CD14-positive monocyte (primary cell): ENCODE data around the gene B4GALT1. TPM values are rescaled to one million over a fixed set of nuclear protein-coding genes. Genes with fewer than 3 reads are reported as not detected.

Experiments used
- DNase-seq, 3 donors: peaks; one replicate each; pipeline ENCODE4 v3.0.0-alpha.2; 2011 to 2022
- H2AFZ ChIP-seq: 2 replicates; pipeline ENCODE4 v1.6.0; 2012; ENCODE audit warnings: mild to moderate bottlenecking, low read depth, low read length, inconsistent platforms; ENCODE audit not compliant: insufficient read depth, poor library complexity, severe bottlenecking
- H3K27ac ChIP-seq, 2 donors: 1 replicate in 1 of 2; 2 replicates in 1 of 2; pipeline ENCODE4 v1.5.1; 2012 to 2013; ENCODE audit warnings: low read length in 2 of 2, control low read depth in 1 of 2, inconsistent platforms in 1 of 2, low read depth in 1 of 2, mild to moderate bottlenecking in 1 of 2
- H3K27me3 ChIP-seq, 2 donors: one replicate each; pipeline versions ENCODE4 v1.6.0 to v1.6.1; 2011 to 2013; ENCODE audit warnings: low read length in 2 of 2; ENCODE audit not compliant: control insufficient read depth in 2 of 2, insufficient read depth in 2 of 2
- H3K36me3 ChIP-seq, 2 donors: replicated peaks in 1 of 2; 1 replicate in 1 of 2; 2 replicates in 1 of 2; pipeline versions ENCODE4 v1.5.1 to v1.6.1; 2012 to 2013; ENCODE audit warnings: low read length in 2 of 2, control low read depth in 1 of 2, inconsistent platforms in 1 of 2, mild to moderate bottlenecking in 1 of 2; ENCODE audit not compliant: insufficient read depth in 2 of 2, control insufficient read depth in 1 of 2
- H3K4me1 ChIP-seq, 2 donors: 1 replicate in 1 of 2; 2 replicates in 1 of 2; pipeline versions ENCODE4 v1.5.1 to v1.6.1; 2012 to 2013; ENCODE audit warnings: low read length in 2 of 2, control low read depth in 1 of 2, inconsistent platforms in 1 of 2, mild to moderate bottlenecking in 1 of 2, moderate library complexity in 1 of 2; ENCODE audit not compliant: insufficient read depth in 2 of 2, control insufficient read depth in 1 of 2
- H3K4me2 ChIP-seq: replicated peaks from 2 replicates; pipeline ENCODE3; 2012; ENCODE audit warnings: low read length, moderate library complexity, mild to moderate bottlenecking; ENCODE audit not compliant: poor library complexity, severe bottlenecking; ENCODE audit errors: extremely low read depth
- H3K4me3 ChIP-seq, 3 experiments: fragments of 200-600 bp in 1 of 3; sonication (generic) in 1 of 3; replicated peaks in 1 of 3; 1 replicate in 2 of 3; 2 replicates in 1 of 3; pipeline ENCODE4 v1.5.1; 2011 to 2013; ENCODE audit warnings: low read length in 3 of 3, mild to moderate bottlenecking in 3 of 3, control low read depth in 2 of 3, low read depth in 2 of 3, inconsistent platforms in 1 of 3, moderate library complexity in 1 of 3
- H3K79me2 ChIP-seq: 2 replicates; pipeline ENCODE4 v1.6.0; 2012; ENCODE audit warnings: mild to moderate bottlenecking, control low read depth, inconsistent platforms, low read length, moderate library complexity; ENCODE audit not compliant: insufficient read depth
- H3K9ac ChIP-seq: 2 replicates; pipeline ENCODE4 v1.6.0; 2017; ENCODE audit warnings: low read length, mild to moderate bottlenecking; ENCODE audit not compliant: insufficient read depth, poor library complexity, severe bottlenecking
- H3K9me3 ChIP-seq, 2 donors: replicated peaks in 1 of 2; 1 replicate in 1 of 2; 2 replicates in 1 of 2; pipeline versions ENCODE4 v1.5.1 to v1.6.1; 2012 to 2013; ENCODE audit warnings: low read length in 2 of 2, control low read depth in 1 of 2; ENCODE audit not compliant: control insufficient read depth in 1 of 2, insufficient read depth in 1 of 2
- H4K20me1 ChIP-seq: 2 replicates; pipeline ENCODE4 v1.6.0; 2012; ENCODE audit warnings: mild to moderate bottlenecking, low read length, control low read depth, moderate library complexity; ENCODE audit not compliant: insufficient read depth
- H3K27ac Mint-ChIP-seq, 7 donors: one replicate each; pipeline ENCODE4 v1.8.0; 2020; ENCODE audit warnings: mild to moderate bottlenecking in 7 of 7, mixed read lengths in 7 of 7, moderate library complexity in 6 of 7, inconsistent platforms in 2 of 7
- H3K27me3 Mint-ChIP-seq, 3 donors: one replicate each; pipeline ENCODE4 v1.8.0; 2021 to 2022; ENCODE audit warnings: low read depth in 3 of 3, mild to moderate bottlenecking in 3 of 3, mixed read lengths in 3 of 3, moderate library complexity in 3 of 3, inconsistent platforms in 1 of 3
- H3K36me3 Mint-ChIP-seq, 2 donors: one replicate each; pipeline ENCODE4 v1.8.0; 2020; ENCODE audit warnings: mixed read lengths in 2 of 2, inconsistent platforms in 1 of 2, mild to moderate bottlenecking in 1 of 2
- H3K4me1 Mint-ChIP-seq: one replicate; pipeline ENCODE4 v1.8.0; 2020; ENCODE audit warnings: mild to moderate bottlenecking, mixed read lengths
- H3K4me3 Mint-ChIP-seq, 2 donors: one replicate each; pipeline ENCODE4 v1.8.0; 2020; ENCODE audit warnings: mild to moderate bottlenecking in 2 of 2, mixed read lengths in 2 of 2, moderate library complexity in 1 of 2
- H3K9me3 Mint-ChIP-seq, 7 donors: one replicate each; pipeline ENCODE4 v1.8.0; 2020 to 2022; ENCODE audit warnings: mixed read lengths in 7 of 7, mild to moderate bottlenecking in 6 of 7, moderate library complexity in 6 of 7, inconsistent platforms in 2 of 7
- WGBS: methylation state at CpG from one replicate; pipeline ENCODE4 v1.1.5; 2013; ENCODE audit warnings: missing lambda C conversion rate; ENCODE audit not compliant: insufficient coverage; 5-methylcytosine and 5-hydroxymethylcytosine counted together
- intact Hi-C, 2 donors: fragments of 100-400 bp; cut with micrococcal nuclease; formaldehyde crosslinking; loops; one replicate each; pipeline versions ENCODE4 v1.15.0 to v1.15.1; 2023
- polyA plus RNA-seq, 3 donors: library from polyadenylated mRNA; depleted of rRNA in 1 of 3; unstranded in 2 of 3; stranded (reverse) in 1 of 3; fragments of 300-500 nt in 2 of 3; fragments of >200 nt in 1 of 3; fragmentation: Illumina TruSeq in 2 of 3; gene quantifications; 1 replicate in 2 of 3; 2 replicates in 1 of 3; pipeline ENCODE4 v1.2.3, GENCODE V29; 2012 to 2021
- TF ChIP-seq, protein P1 (sequence below): fragments of 200-600 bp; IDR thresholded peaks from one replicate; pipeline ENCODE4 v1.8.0; 2022; ENCODE audit warnings: antibody characterized with exemption, mild to moderate bottlenecking

B4GALT1 gene
- polyA plus RNA-seq, 3 donors, result 27.6 to 53.7 (median 38.6) TPM

DNA sequence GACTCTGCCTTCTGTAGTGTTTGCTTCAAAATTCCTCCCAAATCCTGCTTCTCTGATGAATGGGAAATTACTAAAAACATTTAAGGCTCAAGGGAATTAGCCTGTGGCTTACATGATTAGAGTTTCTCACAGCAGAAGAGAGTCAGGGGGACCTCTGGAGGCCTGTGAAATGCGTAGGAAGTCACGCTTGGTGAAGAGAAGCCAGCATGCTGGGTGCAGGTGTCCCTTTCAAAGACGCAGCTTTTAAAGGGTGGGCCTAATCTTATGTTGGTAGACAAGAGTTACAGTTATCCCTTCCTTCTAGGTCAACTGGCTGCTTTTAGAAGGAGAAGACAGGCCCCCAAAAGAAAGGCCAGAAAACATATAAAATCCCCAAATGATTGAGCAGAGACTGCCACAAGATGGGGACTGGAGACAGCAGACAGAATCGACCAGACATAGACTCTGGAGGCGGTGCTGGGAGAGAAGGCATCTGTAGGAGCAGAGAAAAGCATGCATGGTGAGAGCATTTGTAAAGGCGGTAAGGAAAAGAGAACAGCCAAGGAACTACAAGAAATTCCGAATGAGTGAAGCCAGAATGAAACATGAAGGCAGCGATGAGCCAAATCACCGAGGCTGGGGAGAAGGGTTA lies 42.3 kb downstream of the B4GALT1 start:
- peaks cover 40 to 92% of the 10 kb centered on the region in 2 donors for H3K36me3 ChIP-seq
- H3K4me1 ChIP-seq, result peaks cover 10 to 21% of the 10 kb centered on the region in 2 donors
- H3K4me1 Mint-ChIP-seq, result peaks cover 22% of the 10 kb centered on the region
- peaks cover 70 to 88% of the 10 kb centered on the region in 2 donors for H3K36me3 Mint-ChIP-seq
- no peak overlapping the region for H3K9ac ChIP-seq
- no peak overlapping the region for H3K4me3 ChIP-seq
- H3K27me3 ChIP-seq, result no peaks in the 10 kb centered on the region
- peak overlapping the region in 6 of 7 donors; percentile 22 to 82 (median 52) for H3K27ac Mint-ChIP-seq
- peak overlapping the region in 1 of 2 donors; percentile 54 for H3K27ac ChIP-seq
- WGBS, result 88% methylated on average over 7 of the region's 9 CpGs
- TF ChIP-seq, protein P1, sequence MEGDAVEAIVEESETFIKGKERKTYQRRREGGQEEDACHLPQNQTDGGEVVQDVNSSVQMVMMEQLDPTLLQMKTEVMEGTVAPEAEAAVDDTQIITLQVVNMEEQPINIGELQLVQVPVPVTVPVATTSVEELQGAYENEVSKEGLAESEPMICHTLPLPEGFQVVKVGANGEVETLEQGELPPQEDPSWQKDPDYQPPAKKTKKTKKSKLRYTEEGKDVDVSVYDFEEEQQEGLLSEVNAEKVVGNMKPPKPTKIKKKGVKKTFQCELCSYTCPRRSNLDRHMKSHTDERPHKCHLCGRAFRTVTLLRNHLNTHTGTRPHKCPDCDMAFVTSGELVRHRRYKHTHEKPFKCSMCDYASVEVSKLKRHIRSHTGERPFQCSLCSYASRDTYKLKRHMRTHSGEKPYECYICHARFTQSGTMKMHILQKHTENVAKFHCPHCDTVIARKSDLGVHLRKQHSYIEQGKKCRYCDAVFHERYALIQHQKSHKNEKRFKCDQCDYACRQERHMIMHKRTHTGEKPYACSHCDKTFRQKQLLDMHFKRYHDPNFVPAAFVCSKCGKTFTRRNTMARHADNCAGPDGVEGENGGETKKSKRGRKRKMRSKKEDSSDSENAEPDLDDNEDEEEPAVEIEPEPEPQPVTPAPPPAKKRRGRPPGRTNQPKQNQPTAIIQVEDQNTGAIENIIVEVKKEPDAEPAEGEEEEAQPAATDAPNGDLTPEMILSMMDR, result peak; percentile 12
- no peak overlapping the region for H3K4me2 ChIP-seq
- no peak overlapping the region for H3K4me3 Mint-ChIP-seq
- intact Hi-C loops, result loop anchor here in 1 of 2 donors (5.0 kb wide), 1 partner anchor 42 kb away; the partner anchor contains the start of gene B4GALT1
- H3K79me2 ChIP-seq, result peaks cover 74% of the 10 kb centered on the region
- H3K9me3 ChIP-seq, result no peaks in the 10 kb centered on the region
- peaks cover 97% of the 10 kb centered on the region for H4K20me1 ChIP-seq
- DNase-seq, result no peak
- H3K27me3 Mint-ChIP-seq, result peaks cover 0 to 2% (median 0%) of the 10 kb centered on the region in 3 donors
- H2AFZ ChIP-seq, result no peak overlapping the region
- no peaks in the 10 kb centered on the region for H3K9me3 Mint-ChIP-seq

DNA sequence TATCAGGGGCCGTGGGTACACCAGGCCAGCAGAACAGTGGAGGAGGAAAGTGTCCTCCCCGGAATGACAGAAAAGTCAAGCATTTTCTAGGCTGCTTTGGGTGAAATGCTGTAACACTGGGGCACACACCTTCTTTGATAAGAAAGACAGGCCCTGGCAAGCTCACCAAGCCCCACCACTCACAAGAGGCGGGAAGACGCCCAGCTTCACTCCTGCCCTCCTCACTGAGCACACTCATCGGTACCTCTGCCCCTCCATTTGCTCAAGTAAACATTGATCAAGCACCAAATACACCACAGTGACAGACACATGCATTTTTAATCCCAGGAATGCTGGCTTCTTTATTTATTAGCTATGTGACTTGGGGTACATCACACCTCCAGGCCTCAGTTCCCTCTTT lies 43.1 kb downstream of the B4GALT1 start:
- Mint-ChIP-seq H3K27me3 (peaks cover 0 to 2% (median 0%) of the 10 kb centered on the region in 3 donors), H3K27ac (peak overlapping the region in 4 of 7 donors; percentile 16 to 50 (median 39)), H3K9me3 (no peaks in the 10 kb centered on the region), H3K36me3 (peaks cover 70 to 88% of the 10 kb centered on the region in 2 donors), H3K4me1 (peaks cover 14% of the 10 kb centered on the region), H3K4me3 (no peak overlapping the region)
- Histone ChIP-seq H3K27me3 (no peaks in the 10 kb centered on the region), H2AFZ (no peak overlapping the region), H4K20me1 (peaks cover 97% of the 10 kb centered on the region), H3K27ac (peak overlapping the region in 1 of 2 donors; percentile 39), H3K4me1 (peaks cover 4 to 15% of the 10 kb centered on the region in 2 donors), H3K79me2 (peaks cover 65% of the 10 kb centered on the region), H3K9me3 (no peaks in the 10 kb centered on the region), H3K36me3 (peaks cover 44 to 95% of the 10 kb centered on the region in 2 donors), H3K4me2 (no peak overlapping the region), H3K9ac (no peak overlapping the region), H3K4me3 (no peak overlapping the region)
- TF ChIP-seq, protein P1, result no peak
- intact Hi-C loops, result no loop called here
- DNase-seq, result no peak
- 95% methylated on average over 4 of the region's 5 CpGs for WGBS
